Neural progenitor cell (in vitro differentiated cells): ENCODE data around the gene LEMD3.

Experiments used
- CTCF ChIP-seq: fragments of 200-600 bp; sonication (generic); IDR thresholded peaks from 2 replicates; pipeline ENCODE4 v1.5.1; 2017; ENCODE audit warnings: antibody characterized with exemption, mild to moderate bottlenecking
- EZH2 ChIP-seq: fragments of 200-600 bp; sonication (generic); IDR thresholded peaks from 2 replicates; pipeline ENCODE4 v1.6.1; 2017; ENCODE audit warnings: antibody characterized with exemption, mild to moderate bottlenecking, moderate library complexity
- EZH2phosphoT487 ChIP-seq: fragments of 200-600 bp; sonication (generic); IDR thresholded peaks from 2 replicates; pipeline ENCODE4 v1.6.1; 2017; ENCODE audit warnings: antibody characterized with exemption

- TF ChIP-seq EZH2 (no peak), CTCF (no peak), EZH2phosphoT487 (no peak)
Observed at GRCh38 chr12:65294641-65295262, 125.4 kb downstream of the LEMD3 start.
